Measurements from ENCODE around the gene PCYT2. TPM values are rescaled to one million over a fixed set of nuclear protein-coding genes. Genes with fewer than 3 reads are reported as not detected.
A peak's percentile ranks its signal among the peaks of the same experiment; 100 is the strongest.

Gene PCYT2
- total RNA-seq, 6 experiments from 2014 or later, result 63.5 to 103 (median 89.3) TPM

DNA sequence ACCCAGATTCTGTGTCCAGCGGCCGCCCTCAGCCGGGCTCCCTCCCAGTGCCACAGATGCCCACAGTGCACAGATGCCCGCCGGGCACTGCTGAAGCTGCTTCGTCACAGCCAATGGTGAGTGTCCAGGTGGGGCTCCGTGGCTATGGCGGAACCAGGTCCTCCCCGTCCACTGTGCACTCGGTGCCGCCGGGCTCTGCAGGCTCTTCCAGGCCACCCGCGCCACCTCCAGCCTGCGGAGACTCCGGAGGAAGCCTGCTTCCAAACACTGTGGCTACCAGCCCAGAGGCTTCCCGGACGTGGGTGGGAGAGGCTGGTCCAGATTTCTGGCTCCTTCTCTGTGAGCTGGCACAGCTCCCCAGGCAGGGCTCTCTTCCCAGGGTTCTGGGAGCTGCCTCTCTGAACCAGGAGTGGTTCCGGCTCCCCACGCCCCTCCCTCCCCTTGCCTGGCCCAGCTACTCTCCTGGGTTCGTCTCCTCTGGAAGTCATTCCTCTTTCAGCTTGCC lies 28.7 kb upstream of the PCYT2 start:
- TF ChIP-seq POLR2A (IDR thresholded peaks at IDR 0.05), result no peak
- TF ChIP-seq, protein P1, sequence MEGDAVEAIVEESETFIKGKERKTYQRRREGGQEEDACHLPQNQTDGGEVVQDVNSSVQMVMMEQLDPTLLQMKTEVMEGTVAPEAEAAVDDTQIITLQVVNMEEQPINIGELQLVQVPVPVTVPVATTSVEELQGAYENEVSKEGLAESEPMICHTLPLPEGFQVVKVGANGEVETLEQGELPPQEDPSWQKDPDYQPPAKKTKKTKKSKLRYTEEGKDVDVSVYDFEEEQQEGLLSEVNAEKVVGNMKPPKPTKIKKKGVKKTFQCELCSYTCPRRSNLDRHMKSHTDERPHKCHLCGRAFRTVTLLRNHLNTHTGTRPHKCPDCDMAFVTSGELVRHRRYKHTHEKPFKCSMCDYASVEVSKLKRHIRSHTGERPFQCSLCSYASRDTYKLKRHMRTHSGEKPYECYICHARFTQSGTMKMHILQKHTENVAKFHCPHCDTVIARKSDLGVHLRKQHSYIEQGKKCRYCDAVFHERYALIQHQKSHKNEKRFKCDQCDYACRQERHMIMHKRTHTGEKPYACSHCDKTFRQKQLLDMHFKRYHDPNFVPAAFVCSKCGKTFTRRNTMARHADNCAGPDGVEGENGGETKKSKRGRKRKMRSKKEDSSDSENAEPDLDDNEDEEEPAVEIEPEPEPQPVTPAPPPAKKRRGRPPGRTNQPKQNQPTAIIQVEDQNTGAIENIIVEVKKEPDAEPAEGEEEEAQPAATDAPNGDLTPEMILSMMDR (IDR thresholded peaks at IDR 0.05), result no peak
- H3K27ac ChIP-seq, result no peak overlapping the region
- no CpG with 5 or more reads among the region's 21 CpGs for WGBS (ENCODE audit: insufficient coverage, low coverage, low lambda C conversion rate, missing lambda C conversion rate)
- DNase-seq, result peak in 1 of 3 donors; percentile 55
- intact Hi-C loops (cut with DNase I), result loop anchor here in 1 of 2 donors (10.0 kb wide), 1 partner anchor 255 kb away; no protein-coding TSS in a partner anchor
- no peaks in the 10 kb centered on the region for H3K27me3 ChIP-seq
- no peaks in the 10 kb centered on the region for H3K9me3 ChIP-seq
- no peak overlapping the region for H3K4me3 ChIP-seq
- no peak for ATAC-seq
- H3K4me1 ChIP-seq, result peaks cover 0 to 11% (median 3%) of the 10 kb centered on the region in 4 donors
- no peaks in the 10 kb centered on the region for H3K36me3 ChIP-seq

DNA sequence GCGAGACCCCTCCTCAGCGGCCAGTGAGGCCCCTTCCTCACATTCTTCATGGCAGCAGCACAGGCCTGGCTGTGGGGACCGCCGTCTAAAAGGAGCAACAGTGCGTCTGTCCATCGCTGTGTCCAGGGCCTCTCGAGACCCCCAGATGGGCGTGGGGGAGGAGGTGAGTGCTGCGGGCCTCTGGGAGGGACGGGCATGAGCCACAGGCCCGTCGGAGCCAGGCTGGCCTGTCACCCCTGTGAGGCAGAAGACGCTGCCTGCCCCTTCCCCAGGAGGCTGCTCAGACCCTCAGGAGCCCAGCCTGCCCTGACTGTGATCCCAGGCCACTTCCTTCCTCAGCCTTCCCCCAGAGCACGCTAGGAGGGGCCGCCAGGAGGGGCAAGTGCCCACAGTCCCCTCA lies 28.0 kb upstream of the PCYT2 start:
- Histone ChIP-seq H3K36me3 (no peaks in the 10 kb centered on the region), H3K4me3 (no peak overlapping the region)

DNA sequence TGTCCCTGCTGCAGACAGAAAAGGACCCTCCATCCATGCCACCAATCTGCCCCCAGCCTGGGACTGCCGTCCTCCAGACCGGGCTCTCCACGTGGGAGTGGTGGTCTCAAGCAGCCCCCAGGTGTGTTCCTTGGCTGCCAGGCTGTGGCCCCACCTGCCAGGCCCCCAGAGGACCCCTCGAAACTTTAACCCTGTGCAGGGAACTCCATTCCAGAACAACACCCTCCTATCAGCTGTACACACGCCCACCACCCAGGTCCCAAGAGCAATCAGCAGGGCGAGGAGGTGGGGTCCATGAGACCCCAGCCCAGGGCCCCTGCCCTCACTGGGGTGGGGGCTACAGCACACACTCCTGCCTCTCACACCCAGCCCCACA lies 24.5 kb upstream of the PCYT2 start:
- no peak for TF ChIP-seq POLR2A (IDR thresholded peaks at IDR 0.05)
- TF ChIP-seq, protein P1 (IDR thresholded peaks at IDR 0.05), result no peak
- DNase-seq (no peak), ATAC-seq (no peak)
- Histone ChIP-seq H3K27me3 (no peaks in the 10 kb centered on the region), H3K4me3 (no peak overlapping the region), H3K9me3 (no peaks in the 10 kb centered on the region), H3K4me1 (peaks cover 0 to 11% (median 3%) of the 10 kb centered on the region in 4 donors), H3K36me3 (no peaks in the 10 kb centered on the region), H3K27ac (no peak overlapping the region)
- WGBS (ENCODE audit: insufficient coverage, low coverage, low lambda C conversion rate, missing lambda C conversion rate), result 60% methylated on average over 1 of the region's 6 CpGs
- intact Hi-C loops (cut with DNase I), result no loop called here

More for the DNA sequence above, 28.0 kb upstream of the PCYT2 start:
- no CpG with 5 or more reads among the region's 15 CpGs for WGBS (ENCODE audit: insufficient coverage, low coverage, low lambda C conversion rate, missing lambda C conversion rate)
- Histone ChIP-seq H3K9me3 (no peaks in the 10 kb centered on the region), H3K4me1 (peaks cover 0 to 11% (median 3%) of the 10 kb centered on the region in 4 donors), H3K27me3 (no peaks in the 10 kb centered on the region), H3K27ac (no peak overlapping the region)
- ATAC-seq (no peak), DNase-seq (peak in 1 of 3 donors; percentile 43)
- TF ChIP-seq POLR2A (IDR thresholded peaks at IDR 0.05), result no peak
- TF ChIP-seq, protein P1 (IDR thresholded peaks at IDR 0.05), result no peak
- intact Hi-C loops (cut with DNase I), result no loop called here

- ATAC-seq (no peak), DNase-seq (peak in 1 of 3 donors; percentile 48)
- 80% methylated on average over 1 of the region's 38 CpGs for WGBS (ENCODE audit: insufficient coverage, low coverage, low lambda C conversion rate, missing lambda C conversion rate)
- peaks cover 0 to 11% (median 3%) of the 10 kb centered on the region in 4 donors for H3K4me1 ChIP-seq
- no peaks in the 10 kb centered on the region for H3K27me3 ChIP-seq
- H3K27ac ChIP-seq, result no peak overlapping the region
- H3K36me3 ChIP-seq, result no peaks in the 10 kb centered on the region
- intact Hi-C loops (cut with DNase I), result no loop called here
- TF ChIP-seq, protein P1 (IDR thresholded peaks at IDR 0.05), result no peak
- TF ChIP-seq POLR2A (IDR thresholded peaks at IDR 0.05), result no peak
- H3K4me3 ChIP-seq, result no peak overlapping the region
- no peaks in the 10 kb centered on the region for H3K9me3 ChIP-seq
Measured at GRCh38 chr17:81934850-81935708, 23.9 kb upstream of the PCYT2 start.

Measured in right lobe of liver (tissue), 6 donors.